ENCODE measurements around the gene AKAP13.

DNA sequence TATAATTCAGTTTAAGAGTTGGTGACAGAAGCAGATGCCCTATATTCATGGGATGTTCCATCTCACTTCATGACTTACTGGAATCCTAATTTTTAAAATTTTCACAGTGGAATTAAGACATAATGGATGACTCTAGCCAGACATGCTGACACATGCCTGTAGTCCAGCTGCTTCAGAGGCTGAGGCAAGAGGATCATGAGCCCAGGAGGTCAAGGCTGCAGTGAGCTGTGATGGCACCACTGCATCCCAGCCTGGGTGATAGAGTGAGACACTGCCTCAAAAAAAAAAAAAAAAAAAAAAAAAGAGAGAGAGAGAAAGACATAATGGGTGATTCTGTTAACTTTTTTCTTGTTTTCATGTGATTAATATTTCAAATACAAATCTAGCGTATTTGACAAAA is 290.8 kb downstream of the AKAP13 start:
- TF ChIP-seq, protein P1, sequence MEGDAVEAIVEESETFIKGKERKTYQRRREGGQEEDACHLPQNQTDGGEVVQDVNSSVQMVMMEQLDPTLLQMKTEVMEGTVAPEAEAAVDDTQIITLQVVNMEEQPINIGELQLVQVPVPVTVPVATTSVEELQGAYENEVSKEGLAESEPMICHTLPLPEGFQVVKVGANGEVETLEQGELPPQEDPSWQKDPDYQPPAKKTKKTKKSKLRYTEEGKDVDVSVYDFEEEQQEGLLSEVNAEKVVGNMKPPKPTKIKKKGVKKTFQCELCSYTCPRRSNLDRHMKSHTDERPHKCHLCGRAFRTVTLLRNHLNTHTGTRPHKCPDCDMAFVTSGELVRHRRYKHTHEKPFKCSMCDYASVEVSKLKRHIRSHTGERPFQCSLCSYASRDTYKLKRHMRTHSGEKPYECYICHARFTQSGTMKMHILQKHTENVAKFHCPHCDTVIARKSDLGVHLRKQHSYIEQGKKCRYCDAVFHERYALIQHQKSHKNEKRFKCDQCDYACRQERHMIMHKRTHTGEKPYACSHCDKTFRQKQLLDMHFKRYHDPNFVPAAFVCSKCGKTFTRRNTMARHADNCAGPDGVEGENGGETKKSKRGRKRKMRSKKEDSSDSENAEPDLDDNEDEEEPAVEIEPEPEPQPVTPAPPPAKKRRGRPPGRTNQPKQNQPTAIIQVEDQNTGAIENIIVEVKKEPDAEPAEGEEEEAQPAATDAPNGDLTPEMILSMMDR (IDR thresholded peaks at IDR 0.05; ENCODE audit: poor library complexity, severe bottlenecking), result no peak
- TF ChIP-seq TAF1 (IDR thresholded peaks at IDR 0.05; ENCODE audit: low read depth) (no peak), SMC3 (conservative IDR thresholded peaks at IDR 0.05; ENCODE audit: poor library complexity) (no peak)

All from neural cell (in vitro differentiated cells).